ENCODE measurements around the gene BATF3. TPM values are rescaled to one million over a fixed set of nuclear protein-coding genes. Genes with fewer than 3 reads are reported as not detected.

BATF3 gene
- total and polyA plus RNA-seq, 2 of the 4 experiments (the other 2 are of a cell fraction): 1.6 to 3.9 TPM

GRCh38 chr1:212667223-212668139 lies 32.2 kb downstream of the BATF3 start:
- Histone ChIP-seq H3K18ac (ENCODE audit: low read depth, low read length) (peak overlapping the region; percentile 79), H4K5ac (ENCODE audit: low read depth, low read length) (peak overlapping the region; percentile 49), H2BK5ac (ENCODE audit: low read depth, low read length, poor library complexity, severe bottlenecking) (peak overlapping the region; percentile 80), H2BK20ac (ENCODE audit: low read depth, low read length) (peak overlapping the region; percentile 64), H2AK9ac (replicated peaks; ENCODE audit: low read depth, low read length, poor library complexity) (peak overlapping the region; percentile 8), H3K27me3 (ENCODE audit: control insufficient read depth, insufficient read depth, low read length) (no peaks in the 10 kb centered on the region), H3K4me3 (ENCODE audit: insufficient read depth, low read depth, low read length) (peak overlapping the region; percentile 29; the same call in 1 of the 2 replicates), H3K56ac (ENCODE audit: extremely low read depth, insufficient read depth, low read length) (peak overlapping the region; percentile 42), H4K20me1 (ENCODE audit: insufficient read depth, low read length) (peaks cover 7% of the 10 kb centered on the region; the same call in 1 of the 2 replicates), H3K4me2 (ENCODE audit: low read depth, low read length) (peak overlapping the region; percentile 87), H3K27ac (ENCODE audit: insufficient read depth, low read length) (peak overlapping the region; percentile 84), H2BK15ac (ENCODE audit: low read depth, low read length) (peak overlapping the region; percentile 10; the same call in 1 of the 3 replicates), H2BK120ac (ENCODE audit: low read depth, low read length) (peak overlapping the region; percentile 71), H4K91ac (ENCODE audit: insufficient read depth, low read depth, low read length) (peak overlapping the region; percentile 23), H3K79me1 (ENCODE audit: low read depth in 1 of 2, low read length in 2 of 2) (no peaks in the 10 kb centered on the region), H3K36me3 (ENCODE audit: control insufficient read depth, insufficient read depth, low read length) (no peaks in the 10 kb centered on the region), H3K9me1 (ENCODE audit: insufficient read depth, low read length) (peaks cover 13% of the 10 kb centered on the region; the same call in 1 of the 2 replicates), H3K4ac (ENCODE audit: low read depth, low read length) (peak overlapping the region; percentile 75), H3K14ac (replicated peaks; ENCODE audit: low read depth, low read length) (peak overlapping the region; percentile 49), H4K8ac (ENCODE audit: low read depth in 2 of 2, low read length in 2 of 2) (peak overlapping the region in 1 of 2 experiments; percentile 53; a peak in 1 of 4 replicates), H3K23ac (ENCODE audit: low read depth, low read length) (peak overlapping the region; percentile 62), H2AFZ (replicated peaks; ENCODE audit: low read length, poor library complexity) (peak overlapping the region; percentile 64), H3K9ac (ENCODE audit: low read depth, low read length) (0 out of 2 replicates have a peak overlapping the region, but pooled peaks have one; percentile 15), H3K4me1 (ENCODE audit: control insufficient read depth, insufficient read depth, low read length) (peaks cover 15% of the 10 kb centered on the region), H3K9me3 (ENCODE audit: control insufficient read depth, insufficient read depth, low read length) (no peaks in the 10 kb centered on the region), H2AK5ac (ENCODE audit: low read depth, low read length) (peak overlapping the region; percentile 74)
- ATAC-seq (ENCODE audit: low read depth) (peak; percentile 57), DNase-seq (peak; percentile 97)
- 0% methylated on average over 2 of the region's 9 CpGs; no CpG with 5 or more reads in 1 of the 2 experiments for WGBS, 2 experiments (ENCODE audit: extremely low coverage in 2 of 2, insufficient read length in 1 of 2)
- no TSS peak for BruUV-seq (replicated peaks)
- intact Hi-C loops (cut with micrococcal nuclease): no loop called here
- TF ChIP-seq MAZ (IDR thresholded peaks at IDR 0.05; ENCODE audit: borderline replicate concordance, low read depth, low read length) (peak; percentile 66), CTCF (conservative IDR thresholded peaks at IDR 0.05; ENCODE audit: low read depth, low read length) (no peak), RCOR1 (IDR thresholded peaks at IDR 0.05; ENCODE audit: insufficient replicate concordance, low read length) (peak; percentile 21), FOS (IDR thresholded peaks at IDR 0.05; ENCODE audit: low read depth, low read length) (peak; percentile 85), RFX5 (IDR thresholded peaks at IDR 0.05; ENCODE audit: low read depth, low read length) (no peak), NFE2L2 (IDR thresholded peaks at IDR 0.05; ENCODE audit: low read depth, low read length) (no peak), ELK1 (IDR thresholded peaks at IDR 0.05; ENCODE audit: borderline replicate concordance, low read depth, low read length) (no peak), POLR2A (IDR thresholded peaks at IDR 0.05; ENCODE audit: low read depth, low read length) (peak; percentile 76), CEBPB (IDR thresholded peaks at IDR 0.05; ENCODE audit: low read depth, low read length) (peak; percentile 75), CHD1 (IDR thresholded peaks at IDR 0.05; ENCODE audit: low read depth, low read length) (no peak), RAD21 (IDR thresholded peaks at IDR 0.05; ENCODE audit: low read length) (0 out of 2 replicates have a peak, but pooled peaks have one; percentile 2), BHLHE40 (IDR thresholded peaks at IDR 0.05; ENCODE audit: low read depth, low read length) (peak; percentile 66)
- in situ Hi-C loops (cut with MboI; ENCODE audit: low sequenced_read_pairs): loop anchor here (10.0 to 25.0 kb wide), 2 partner anchors 117 to 320 kb away; no protein-coding TSS in a partner anchor
- POLR2A ChIA-PET (ENCODE audit: unreplicated experiment): interaction anchor here (0.7 to 1.1 kb wide), 3 partner anchors 59 to 188 kb away, joined by 3 to 5 read pairs (median 3); partner anchors contain the start of gene ATF3
- dilution Hi-C loops (cut with HindIII; ENCODE audit: low sequenced_read_pairs, unreplicated experiment): no loop called here
- CTCF ChIA-PET: interaction anchor here (0.9 to 1.6 kb wide), 3 partner anchors 34 to 191 kb away, joined by 3 to 5 read pairs (median 5); no protein-coding TSS in a partner anchor

Data from IMR-90 (cell line).